Astrocyte (in vitro differentiated cells and primary cell): ENCODE measurements around the gene USP3.

Experiments used
- EZH2 ChIP-seq: IDR thresholded peaks from 2 replicates; pipeline ENCODE4 v1.6.1; 2012; ENCODE audit warnings: mild to moderate bottlenecking, low read length, inconsistent platforms; ENCODE audit not compliant: insufficient read depth
- TF ChIP-seq, protein P1 (sequence below): IDR thresholded peaks from 2 replicates; pipeline ENCODE4 v1.5.1; 2011; ENCODE audit warnings: low read depth, mild to moderate bottlenecking, inconsistent platforms, low read length, moderate library complexity; ENCODE audit not compliant: insufficient read depth

DNA sequence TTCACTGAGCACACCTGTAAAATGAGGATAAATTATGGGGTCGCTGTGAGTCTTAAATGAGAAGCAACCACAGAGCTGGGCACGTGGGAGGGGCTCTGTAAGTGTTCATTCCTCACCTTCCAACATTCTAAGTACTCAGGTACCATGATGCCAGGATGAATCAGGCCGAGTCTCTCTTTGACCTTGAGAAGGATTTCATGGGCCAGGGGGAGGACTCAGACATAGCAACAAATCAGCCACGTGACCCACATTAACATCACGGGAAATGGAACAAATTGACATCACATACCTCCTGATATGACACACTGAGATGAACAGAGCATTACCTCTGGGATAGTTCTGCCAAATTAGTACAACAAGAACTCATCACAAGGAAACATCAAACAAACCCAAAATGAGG, 35.2 kb upstream of the USP3 start:
- TF ChIP-seq, protein P1, sequence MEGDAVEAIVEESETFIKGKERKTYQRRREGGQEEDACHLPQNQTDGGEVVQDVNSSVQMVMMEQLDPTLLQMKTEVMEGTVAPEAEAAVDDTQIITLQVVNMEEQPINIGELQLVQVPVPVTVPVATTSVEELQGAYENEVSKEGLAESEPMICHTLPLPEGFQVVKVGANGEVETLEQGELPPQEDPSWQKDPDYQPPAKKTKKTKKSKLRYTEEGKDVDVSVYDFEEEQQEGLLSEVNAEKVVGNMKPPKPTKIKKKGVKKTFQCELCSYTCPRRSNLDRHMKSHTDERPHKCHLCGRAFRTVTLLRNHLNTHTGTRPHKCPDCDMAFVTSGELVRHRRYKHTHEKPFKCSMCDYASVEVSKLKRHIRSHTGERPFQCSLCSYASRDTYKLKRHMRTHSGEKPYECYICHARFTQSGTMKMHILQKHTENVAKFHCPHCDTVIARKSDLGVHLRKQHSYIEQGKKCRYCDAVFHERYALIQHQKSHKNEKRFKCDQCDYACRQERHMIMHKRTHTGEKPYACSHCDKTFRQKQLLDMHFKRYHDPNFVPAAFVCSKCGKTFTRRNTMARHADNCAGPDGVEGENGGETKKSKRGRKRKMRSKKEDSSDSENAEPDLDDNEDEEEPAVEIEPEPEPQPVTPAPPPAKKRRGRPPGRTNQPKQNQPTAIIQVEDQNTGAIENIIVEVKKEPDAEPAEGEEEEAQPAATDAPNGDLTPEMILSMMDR = no peak
- no peak for TF ChIP-seq EZH2
